ENCODE results near the gene DGKE. TPM values are rescaled to one million over a fixed set of nuclear protein-coding genes. Genes with fewer than 3 reads are reported as not detected.

The DGKE gene
- total RNA-seq, 2 experiments from 2014 or later: 20.0 to 22.3 TPM

DNA sequence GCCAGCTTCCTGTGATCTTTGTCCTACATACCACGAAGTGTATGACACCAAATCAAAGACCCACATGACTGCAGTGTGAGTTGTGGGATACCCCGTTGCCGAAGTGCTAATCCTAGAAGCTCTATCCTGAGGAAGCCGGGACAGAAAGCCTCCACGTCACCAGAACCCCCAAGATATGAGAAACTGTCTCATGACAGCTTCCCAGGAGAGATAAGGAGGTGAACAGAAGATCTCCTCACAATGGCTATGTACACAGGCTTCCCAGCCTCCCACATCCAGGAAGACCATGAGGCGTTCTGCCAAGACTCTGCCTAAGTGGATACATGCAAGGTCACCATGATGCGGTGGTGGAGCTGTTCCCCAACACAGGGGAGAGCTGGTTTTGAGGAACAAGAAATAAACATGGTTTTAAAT is 42.8 kb downstream of the DGKE start:
- Mint-ChIP-seq H3K27me3 (peaks cover 6% of the 10 kb centered on the region), H3K4me3 (no peak overlapping the region), H3K4me1 (ENCODE audit: low read depth) (no peaks in the 10 kb centered on the region), H3K36me3 (ENCODE audit: low read depth) (no peaks in the 10 kb centered on the region), H3K27ac (no peak overlapping the region), H3K9me3 (no peaks in the 10 kb centered on the region)
- no peak for DNase-seq
- TF ChIP-seq, protein P1, sequence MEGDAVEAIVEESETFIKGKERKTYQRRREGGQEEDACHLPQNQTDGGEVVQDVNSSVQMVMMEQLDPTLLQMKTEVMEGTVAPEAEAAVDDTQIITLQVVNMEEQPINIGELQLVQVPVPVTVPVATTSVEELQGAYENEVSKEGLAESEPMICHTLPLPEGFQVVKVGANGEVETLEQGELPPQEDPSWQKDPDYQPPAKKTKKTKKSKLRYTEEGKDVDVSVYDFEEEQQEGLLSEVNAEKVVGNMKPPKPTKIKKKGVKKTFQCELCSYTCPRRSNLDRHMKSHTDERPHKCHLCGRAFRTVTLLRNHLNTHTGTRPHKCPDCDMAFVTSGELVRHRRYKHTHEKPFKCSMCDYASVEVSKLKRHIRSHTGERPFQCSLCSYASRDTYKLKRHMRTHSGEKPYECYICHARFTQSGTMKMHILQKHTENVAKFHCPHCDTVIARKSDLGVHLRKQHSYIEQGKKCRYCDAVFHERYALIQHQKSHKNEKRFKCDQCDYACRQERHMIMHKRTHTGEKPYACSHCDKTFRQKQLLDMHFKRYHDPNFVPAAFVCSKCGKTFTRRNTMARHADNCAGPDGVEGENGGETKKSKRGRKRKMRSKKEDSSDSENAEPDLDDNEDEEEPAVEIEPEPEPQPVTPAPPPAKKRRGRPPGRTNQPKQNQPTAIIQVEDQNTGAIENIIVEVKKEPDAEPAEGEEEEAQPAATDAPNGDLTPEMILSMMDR (IDR thresholded peaks at IDR 0.05): no peak
- POLR2A ChIA-PET: interaction anchor here (0.7 kb wide), 1 partner anchor 12 kb away, joined by 3 read pairs; no protein-coding TSS in a partner anchor
- Histone ChIP-seq H3K27me3 (ENCODE audit: control insufficient read depth in 1 of 2, insufficient read depth in 2 of 2, low read length in 2 of 2) (no peaks in the 10 kb centered on the region), H3K4me3 (ENCODE audit: low read length) (no peak overlapping the region), H3K9me3 (ENCODE audit: control insufficient read depth in 1 of 2, insufficient read depth in 1 of 2, low read length in 2 of 2) (no peaks in the 10 kb centered on the region), H3K27ac (ENCODE audit: low read depth in 1 of 2, low read length in 2 of 2) (no peak overlapping the region), H3K36me3 (ENCODE audit: insufficient read depth, low read length) (no peaks in the 10 kb centered on the region), H3K4me1 (ENCODE audit: insufficient read depth, low read length) (no peaks in the 10 kb centered on the region)
- intact Hi-C loops (cut with DNase I, micrococcal nuclease): no loop called here
- CTCF ChIA-PET: interaction anchor here (1.3 kb wide), 1 partner anchor 57 kb away, joined by 3 read pairs; no protein-coding TSS in a partner anchor
- ATAC-seq (ENCODE audit: poor library complexity): no peak

DNA sequence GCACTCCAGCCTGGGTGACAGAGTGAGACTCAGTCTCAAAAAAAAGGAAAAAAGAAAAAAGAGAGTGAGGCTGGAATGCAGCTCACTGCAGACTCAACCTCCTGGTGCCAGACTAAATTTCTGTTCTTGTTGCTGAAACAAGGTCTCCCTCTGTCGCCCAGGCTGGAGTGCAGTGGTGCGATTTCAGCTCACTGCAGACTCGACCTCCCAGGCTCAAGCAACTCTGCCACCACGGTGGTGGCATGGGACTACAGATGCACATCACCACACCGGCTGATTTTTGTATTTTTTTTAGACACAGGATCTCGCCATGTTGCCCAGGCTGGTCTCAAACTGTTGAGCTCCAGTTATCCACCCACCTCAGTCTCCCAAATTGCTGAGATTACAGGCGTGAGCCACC is 45.3 kb downstream of the DGKE start:
- no peaks in the 10 kb centered on the region for H3K36me3 ChIP-seq (ENCODE audit: insufficient read depth, low read length)
- ATAC-seq (ENCODE audit: poor library complexity): no peak
- H3K4me3 ChIP-seq (ENCODE audit: low read length): no peak overlapping the region
- ChIA-PET CTCF (no interaction called here), POLR2A (no interaction called here)
- H3K4me1 ChIP-seq (ENCODE audit: insufficient read depth, low read length): no peaks in the 10 kb centered on the region
- Mint-ChIP-seq H3K4me3 (no peak overlapping the region), H3K36me3 (ENCODE audit: low read depth) (no peaks in the 10 kb centered on the region), H3K4me1 (ENCODE audit: low read depth) (no peaks in the 10 kb centered on the region), H3K9me3 (no peaks in the 10 kb centered on the region), H3K27me3 (peaks cover 6% of the 10 kb centered on the region), H3K27ac (no peak overlapping the region)
- no peak overlapping the region for H3K27ac ChIP-seq (ENCODE audit: low read depth in 1 of 2, low read length in 2 of 2)
- DNase-seq: no peak
- no peaks in the 10 kb centered on the region for H3K27me3 ChIP-seq (ENCODE audit: control insufficient read depth in 1 of 2, insufficient read depth in 2 of 2, low read length in 2 of 2)
- TF ChIP-seq, protein P1 (IDR thresholded peaks at IDR 0.05): no peak
- no peaks in the 10 kb centered on the region for H3K9me3 ChIP-seq (ENCODE audit: control insufficient read depth in 1 of 2, insufficient read depth in 1 of 2, low read length in 2 of 2)
- intact Hi-C loops (cut with DNase I, micrococcal nuclease): no loop called here

DNA sequence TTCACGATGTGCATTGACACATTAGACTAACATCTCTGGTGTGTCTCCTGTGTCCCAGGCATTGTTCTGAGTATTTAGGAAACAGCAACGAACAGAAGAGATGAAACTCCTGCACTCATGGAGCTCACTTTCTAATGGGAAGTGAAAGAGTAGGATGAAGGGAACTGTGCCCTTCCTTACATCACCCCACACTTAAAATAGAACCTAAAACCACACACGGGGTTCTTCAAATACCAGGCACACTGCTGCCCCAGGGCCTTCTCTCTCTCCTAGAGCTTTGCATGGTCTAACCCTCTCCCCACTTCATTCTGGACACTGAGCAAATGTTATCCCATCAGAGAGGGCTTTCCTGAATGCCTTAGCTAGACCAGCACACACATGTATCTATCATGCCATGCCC is 46.2 kb downstream of the DGKE start:
- Mint-ChIP-seq H3K9me3 (no peaks in the 10 kb centered on the region), H3K27me3 (no peaks in the 10 kb centered on the region), H3K4me1 (ENCODE audit: low read depth) (no peaks in the 10 kb centered on the region), H3K36me3 (ENCODE audit: low read depth) (peaks cover 7% of the 10 kb centered on the region), H3K27ac (no peak overlapping the region), H3K4me3 (no peak overlapping the region)
- POLR2A ChIA-PET: interaction anchor here (0.9 kb wide), 1 partner anchor 11 kb away, joined by 3 read pairs; no protein-coding TSS in a partner anchor
- Histone ChIP-seq H3K4me3 (ENCODE audit: low read length) (no peak overlapping the region), H3K36me3 (ENCODE audit: insufficient read depth, low read length) (no peaks in the 10 kb centered on the region), H3K4me1 (ENCODE audit: insufficient read depth, low read length) (no peaks in the 10 kb centered on the region), H3K9me3 (ENCODE audit: control insufficient read depth in 1 of 2, insufficient read depth in 1 of 2, low read length in 2 of 2) (no peaks in the 10 kb centered on the region), H3K27ac (ENCODE audit: low read depth in 1 of 2, low read length in 2 of 2) (no peak overlapping the region), H3K27me3 (ENCODE audit: control insufficient read depth in 1 of 2, insufficient read depth in 2 of 2, low read length in 2 of 2) (no peaks in the 10 kb centered on the region)
- DNase-seq (no peak), ATAC-seq (ENCODE audit: poor library complexity) (no peak)
- intact Hi-C loops (cut with DNase I, micrococcal nuclease): no loop called here
- TF ChIP-seq, protein P1 (IDR thresholded peaks at IDR 0.05): no peak
- CTCF ChIA-PET: no interaction called here
